ENCODE results near the gene WWOX. TPM values are rescaled to one million over a fixed set of nuclear protein-coding genes. Genes with fewer than 3 reads are reported as not detected.

Gene WWOX
- total and polyA plus RNA-seq, 2 of the 13 experiments (the other 11 are each of a cell fraction or from before 2014, with no cell fraction given): 9.1 to 37.4 TPM

- TF ChIP-seq ZNF615 (CRISPR knock-in tag; IDR thresholded peaks at IDR 0.05; ENCODE audit: borderline replicate concordance): no peak
- peak; percentile 82; the same call in 1 of the 2 replicates for TF ChIP-seq TARDBP (CRISPR knock-in tag; IDR thresholded peaks at IDR 0.05)
- TF ChIP-seq ZFP90 (CRISPR knock-in tag; IDR thresholded peaks at IDR 0.05; ENCODE audit: borderline replicate concordance): peak; percentile 100
- peak; percentile 84; the same call in 1 of the 2 replicates for TF ChIP-seq ZNF331 (CRISPR knock-in tag; IDR thresholded peaks at IDR 0.05)
- no peak for TF ChIP-seq MTF2 (CRISPR knock-in tag; IDR thresholded peaks at IDR 0.05; ENCODE audit: borderline replicate concordance)
- TF ChIP-seq ZNF446 (CRISPR knock-in tag; IDR thresholded peaks at IDR 0.05): no peak
- TF ChIP-seq ZNF83 (CRISPR knock-in tag; IDR thresholded peaks at IDR 0.05; ENCODE audit: borderline replicate concordance): no peak
- peak; percentile 88 for TF ChIP-seq HNF4A (CRISPR knock-in tag; IDR thresholded peaks at IDR 0.05)
- TF ChIP-seq ZNF24 (IDR thresholded peaks at IDR 0.05): no peak
- TF ChIP-seq PHF5A (CRISPR knock-in tag; IDR thresholded peaks at IDR 0.05; ENCODE audit: low read depth, unreplicated experiment): no peak
- TF ChIP-seq HOXD1 (CRISPR knock-in tag; IDR thresholded peaks at IDR 0.05): 0 out of 2 replicates have a peak, but pooled peaks have one; percentile 20
- peak; percentile 86 for TF ChIP-seq IKZF5 (CRISPR knock-in tag; IDR thresholded peaks at IDR 0.05)
- no peak for TF ChIP-seq ZNF33B (CRISPR knock-in tag; IDR thresholded peaks at IDR 0.05)
- no peak; the same call in 1 of the 2 replicates for TF ChIP-seq ZFX (CRISPR knock-in tag; IDR thresholded peaks at IDR 0.05; ENCODE audit: low read depth)
- TF ChIP-seq SPEN (CRISPR knock-in tag; IDR thresholded peaks at IDR 0.05; ENCODE audit: low read depth): no peak
- peak; percentile 37; the same call in 1 of the 2 replicates for TF ChIP-seq KDM6A (CRISPR knock-in tag; IDR thresholded peaks at IDR 0.05; ENCODE audit: low read depth)
- 0 out of 2 replicates have a peak, but pooled peaks have one; percentile 47 for TF ChIP-seq ZNF503 (CRISPR knock-in tag; IDR thresholded peaks at IDR 0.05)
- TF ChIP-seq HMGXB3 (CRISPR knock-in tag; IDR thresholded peaks at IDR 0.05; ENCODE audit: borderline replicate concordance): peak; percentile 66; the same call in 1 of the 2 replicates
- TF ChIP-seq MXD3 (CRISPR knock-in tag; IDR thresholded peaks at IDR 0.05): no peak
- TF ChIP-seq ZBTB25 (CRISPR knock-in tag; IDR thresholded peaks at IDR 0.05): no peak
- TF ChIP-seq BRD4 (CRISPR knock-in tag; IDR thresholded peaks at IDR 0.05): peak; percentile 45; the same call in 1 of the 2 replicates
Measured at GRCh38 chr16:78729687-78730086, 630.2 kb downstream of the WWOX start (continued).
